Measurements from ENCODE around the gene CCT4. TPM values are rescaled to one million over a fixed set of nuclear protein-coding genes. Genes with fewer than 3 reads are reported as not detected.

CCT4 gene
- total RNA-seq, 2 donors from 2014 or later: 33.3 to 67.5 TPM

DNA sequence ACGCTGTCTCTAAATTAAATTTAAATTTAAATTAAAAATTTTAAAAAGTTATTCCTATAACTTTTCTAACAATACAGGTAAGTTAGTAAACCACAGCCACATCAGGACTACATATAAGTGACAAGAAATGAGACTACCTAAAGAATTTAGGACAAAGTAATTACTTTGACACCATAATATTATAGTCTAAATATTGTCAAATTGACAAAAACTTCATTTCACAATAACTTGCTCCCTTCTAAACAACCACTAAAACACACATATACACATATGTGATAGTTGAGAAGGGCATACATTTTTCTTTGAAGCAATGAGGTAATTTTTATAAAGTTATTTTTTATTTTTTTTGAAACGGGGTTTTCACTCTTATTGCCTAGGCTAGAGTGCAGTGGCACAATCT is 66.2 kb downstream of the CCT4 start:
- no peak for TF ChIP-seq CTCF (IDR thresholded peaks at IDR 0.05)
- no peak for TF ChIP-seq POLR2A (IDR thresholded peaks at IDR 0.05)
- H3K27me3 ChIP-seq: no peaks in the 10 kb centered on the region
- DNase-seq (no peak), ATAC-seq (no peak)
- 76 to 80% methylated on average over 2 of the region's 2 CpGs for WGBS, 2 donors
- no peaks in the 10 kb centered on the region for H3K36me3 ChIP-seq (replicated peaks in 1 of 2; ENCODE audit: insufficient read depth in 1 of 2, low read depth in 2 of 2)
- no peaks in the 10 kb centered on the region for H3K9me3 ChIP-seq
- no peaks in the 10 kb centered on the region for H3K4me1 ChIP-seq
- H3K4me3 ChIP-seq: no peak overlapping the region
- intact Hi-C loops (cut with DNase I): no loop called here
- no peak overlapping the region for H3K27ac ChIP-seq

Small RNA genes lying within 50 kb of the gene (small RNA-seq; reads per million reads assigned to genes)
- gene RF00019: not detected

Other genes with a start within 250 kb of the CCT4 start
- gene FAM161A, start 34.6 kb downstream of the CCT4 start, total RNA-seq: 1 to 10 TPM; 3.0 to 3.1 TPM
- 10 to 100 TPM; 19.1 to 37.9 TPM for gene COMMD1, start 17.0 kb upstream of the CCT4 start, total RNA-seq